NCI-H2171 (cell line): ENCODE results near the gene KCTD6.
"Not testable (repeated sequence)": the region's sequence is repeated elsewhere in the genome, so short reads cannot be mapped to it uniquely, and the experiment has no call there.

Source experiments
- DNase-seq: peaks from one replicate; lab custom pipeline; 2025; lab: John Stamatoyannopoulos, UW

The KCTD6 gene

GRCh38 chr3:58524326-58524888 is 32.5 kb downstream of the KCTD6 start:
- no peak for DNase-seq

- no peak for DNase-seq
Measured at GRCh38 chr3:58526515-58526957, 34.6 kb downstream of the KCTD6 start.

- DNase-seq: not testable (repeated sequence)
Measured at GRCh38 chr3:58527440-58527839, 35.5 kb downstream of the KCTD6 start.

GRCh38 chr3:58528629-58529028 is 36.7 kb downstream of the KCTD6 start:
- no peak for DNase-seq

- DNase-seq: no peak
Measured at GRCh38 chr3:58529516-58530353, 37.8 kb downstream of the KCTD6 start.

GRCh38 chr3:58530354-58530865 is 38.5 kb downstream of the KCTD6 start:
- no peak for DNase-seq

GRCh38 chr3:58531555-58531954 is 39.7 kb downstream of the KCTD6 start:
- no peak for DNase-seq

GRCh38 chr3:58531956-58532355 is 40.1 kb downstream of the KCTD6 start:
- DNase-seq: no peak

- DNase-seq: peak; percentile 23
Measured at GRCh38 chr3:58532794-58533220, 40.9 kb downstream of the KCTD6 start.

GRCh38 chr3:58534592-58535494 is 42.9 kb downstream of the KCTD6 start:
- DNase-seq: no peak

GRCh38 chr3:58535531-58536500 is 43.9 kb downstream of the KCTD6 start:
- DNase-seq: no peak

GRCh38 chr3:58536501-58537411 is 44.9 kb downstream of the KCTD6 start, which contains the start of gene ACOX2:
ACOX2 (minus strand) TSS chr3:58537190; CDS start chr3:58535106, 2,084 bp downstream.
- no peak for DNase-seq

GRCh38 chr3:58537412-58538301 is 45.8 kb downstream of the KCTD6 start:
- DNase-seq: no peak

- DNase-seq: no peak
Measured at GRCh38 chr3:58539626-58540025, 47.7 kb downstream of the KCTD6 start.

- no peak for DNase-seq
Measured at GRCh38 chr3:58540176-58540858, 48.4 kb downstream of the KCTD6 start.

- no peak for DNase-seq
Measured at GRCh38 chr3:58544541-58544940, 52.6 kb downstream of the KCTD6 start.

GRCh38 chr3:58551636-58552180 is 59.8 kb downstream of the KCTD6 start:
- no peak for DNase-seq
